GM12873 (cell line): ENCODE results near the gene CDS2.

ENCODE experiments used
- TF ChIP-seq, protein P1 (sequence below): IDR thresholded peaks from 2 replicates; pipeline ENCODE4 v1.5.1; 2012; ENCODE audit warnings: low read depth, mild to moderate bottlenecking, moderate library complexity, low read length, control low read depth; ENCODE audit not compliant: insufficient read depth; ENCODE audit errors: missing control alignments

Gene CDS2

DNA sequence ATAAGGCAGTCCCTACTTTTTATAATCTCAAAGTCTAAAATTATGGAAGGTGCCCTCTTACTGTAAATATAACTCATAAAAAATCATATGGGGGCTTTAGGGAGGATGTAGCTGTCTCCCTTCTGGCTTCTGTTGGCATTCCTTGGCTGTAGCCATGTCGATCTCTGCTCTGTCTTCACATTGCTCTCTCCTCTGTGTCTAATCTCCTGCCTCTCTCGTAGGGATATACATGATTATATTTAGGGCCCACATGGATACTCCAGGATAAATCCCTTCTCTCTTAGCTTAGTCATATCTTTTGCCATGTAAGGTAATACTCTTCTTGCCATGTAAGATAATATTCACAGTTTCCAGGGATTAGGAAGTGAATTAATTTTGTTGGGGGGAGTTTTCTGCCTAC lies 28.6 kb downstream of the CDS2 start:
- TF ChIP-seq, protein P1, sequence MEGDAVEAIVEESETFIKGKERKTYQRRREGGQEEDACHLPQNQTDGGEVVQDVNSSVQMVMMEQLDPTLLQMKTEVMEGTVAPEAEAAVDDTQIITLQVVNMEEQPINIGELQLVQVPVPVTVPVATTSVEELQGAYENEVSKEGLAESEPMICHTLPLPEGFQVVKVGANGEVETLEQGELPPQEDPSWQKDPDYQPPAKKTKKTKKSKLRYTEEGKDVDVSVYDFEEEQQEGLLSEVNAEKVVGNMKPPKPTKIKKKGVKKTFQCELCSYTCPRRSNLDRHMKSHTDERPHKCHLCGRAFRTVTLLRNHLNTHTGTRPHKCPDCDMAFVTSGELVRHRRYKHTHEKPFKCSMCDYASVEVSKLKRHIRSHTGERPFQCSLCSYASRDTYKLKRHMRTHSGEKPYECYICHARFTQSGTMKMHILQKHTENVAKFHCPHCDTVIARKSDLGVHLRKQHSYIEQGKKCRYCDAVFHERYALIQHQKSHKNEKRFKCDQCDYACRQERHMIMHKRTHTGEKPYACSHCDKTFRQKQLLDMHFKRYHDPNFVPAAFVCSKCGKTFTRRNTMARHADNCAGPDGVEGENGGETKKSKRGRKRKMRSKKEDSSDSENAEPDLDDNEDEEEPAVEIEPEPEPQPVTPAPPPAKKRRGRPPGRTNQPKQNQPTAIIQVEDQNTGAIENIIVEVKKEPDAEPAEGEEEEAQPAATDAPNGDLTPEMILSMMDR: no peak

DNA sequence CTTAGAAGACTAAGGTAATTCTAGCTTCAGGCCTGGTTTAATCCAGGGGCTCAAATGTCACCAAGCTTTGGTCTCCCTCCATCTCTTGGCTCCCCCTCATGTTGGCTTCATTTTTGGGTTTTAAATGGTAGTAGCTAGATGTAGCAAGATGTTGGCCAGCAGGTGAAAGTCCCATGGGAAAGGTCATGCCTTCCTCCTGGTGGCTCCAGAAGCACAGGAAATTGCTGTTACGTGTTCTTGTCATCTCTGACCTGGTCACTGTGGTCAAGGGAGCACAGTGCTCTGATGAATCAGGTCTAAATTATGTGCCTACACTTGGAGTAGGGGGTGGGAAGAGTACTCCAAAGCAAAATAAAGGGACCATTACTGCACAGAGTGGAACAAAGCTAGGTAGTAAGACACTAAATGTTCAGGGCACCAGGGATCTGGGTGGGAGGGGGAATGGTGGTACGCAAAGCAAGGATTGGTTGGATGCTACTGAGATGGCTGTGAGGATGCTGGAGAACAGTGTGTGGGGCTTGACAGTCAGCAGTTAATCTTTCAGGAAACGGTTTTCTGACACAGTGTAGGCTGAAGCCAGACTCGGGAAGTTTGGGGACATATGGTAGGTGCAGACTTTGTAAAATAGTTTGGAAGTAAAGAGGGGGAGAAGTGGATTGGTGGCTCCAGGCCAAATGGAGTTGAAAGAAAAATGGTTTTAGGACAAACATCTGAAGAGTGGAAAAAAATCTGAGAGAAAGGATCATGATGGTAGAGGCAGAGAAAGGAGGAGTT lies 30.1 kb downstream of the CDS2 start:
- TF ChIP-seq, protein P1: no peak

DNA sequence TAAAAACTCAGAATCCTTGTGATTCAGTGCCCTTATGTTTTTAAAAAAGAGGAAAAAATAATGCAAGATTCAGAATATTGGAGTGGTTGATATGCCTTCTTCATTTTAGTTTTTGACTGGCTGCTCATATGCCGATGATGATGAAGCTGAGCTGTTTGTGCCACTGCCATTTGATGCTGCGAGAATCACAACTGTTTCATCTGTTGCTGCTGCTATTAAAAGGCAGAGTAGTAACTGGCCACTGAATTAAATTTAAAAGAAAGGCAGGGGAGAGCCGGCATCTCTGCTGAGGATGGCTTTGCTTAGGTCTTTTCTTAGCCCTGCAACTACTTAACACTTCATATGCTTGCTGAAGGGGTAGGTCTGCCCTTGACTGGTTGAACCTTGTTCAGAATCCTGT lies 33.1 kb downstream of the CDS2 start:
- TF ChIP-seq, protein P1: no peak

DNA sequence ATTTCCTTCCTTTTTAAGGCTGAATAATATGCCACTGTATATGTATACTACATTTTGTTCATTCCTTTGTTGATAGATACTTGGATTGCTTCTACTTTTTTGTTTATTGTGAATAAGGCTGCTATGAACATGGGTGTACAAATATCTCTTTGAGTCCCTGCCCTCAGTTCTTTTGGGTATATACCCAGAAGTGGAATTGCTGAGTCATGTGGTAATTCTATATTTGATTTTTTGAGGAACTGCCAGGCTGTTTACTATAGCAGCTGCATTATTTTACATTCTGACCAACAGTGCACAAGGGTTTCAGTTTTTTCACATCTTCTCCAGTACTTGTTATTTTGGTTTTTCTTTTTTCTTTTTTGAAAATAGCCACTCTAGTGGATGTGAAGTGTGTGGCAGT lies 34.1 kb downstream of the CDS2 start:
- TF ChIP-seq, protein P1: no peak

DNA sequence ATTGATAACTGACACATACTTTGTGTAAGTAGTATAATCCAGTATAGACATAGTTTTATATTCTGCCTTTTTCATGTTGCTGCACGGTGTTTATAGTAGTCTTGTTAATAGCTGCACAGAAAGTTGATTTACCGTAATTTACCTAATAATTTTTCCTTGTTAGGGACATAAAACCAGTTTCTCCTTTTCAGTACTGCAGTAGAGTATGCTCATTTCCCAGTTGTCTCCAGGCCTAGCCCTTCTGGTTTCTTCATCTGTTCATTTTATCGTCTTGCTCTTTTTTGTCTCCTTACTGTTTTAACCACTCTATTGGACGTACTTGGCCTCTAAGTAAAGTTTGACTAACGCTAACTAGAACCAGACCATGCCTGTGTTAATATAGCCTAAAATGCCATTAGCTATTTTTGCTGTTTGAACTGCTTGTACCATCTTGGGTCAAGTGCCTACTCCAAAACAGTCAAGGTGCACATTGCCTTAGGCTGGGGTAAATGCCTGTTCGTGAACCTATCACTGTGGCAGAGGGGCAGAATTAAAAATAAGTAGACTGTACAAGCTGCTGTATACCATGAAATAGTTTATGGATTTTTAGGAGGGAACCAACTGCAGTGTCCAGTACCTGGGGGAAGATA lies 34.8 kb downstream of the CDS2 start:
- TF ChIP-seq, protein P1: no peak

DNA sequence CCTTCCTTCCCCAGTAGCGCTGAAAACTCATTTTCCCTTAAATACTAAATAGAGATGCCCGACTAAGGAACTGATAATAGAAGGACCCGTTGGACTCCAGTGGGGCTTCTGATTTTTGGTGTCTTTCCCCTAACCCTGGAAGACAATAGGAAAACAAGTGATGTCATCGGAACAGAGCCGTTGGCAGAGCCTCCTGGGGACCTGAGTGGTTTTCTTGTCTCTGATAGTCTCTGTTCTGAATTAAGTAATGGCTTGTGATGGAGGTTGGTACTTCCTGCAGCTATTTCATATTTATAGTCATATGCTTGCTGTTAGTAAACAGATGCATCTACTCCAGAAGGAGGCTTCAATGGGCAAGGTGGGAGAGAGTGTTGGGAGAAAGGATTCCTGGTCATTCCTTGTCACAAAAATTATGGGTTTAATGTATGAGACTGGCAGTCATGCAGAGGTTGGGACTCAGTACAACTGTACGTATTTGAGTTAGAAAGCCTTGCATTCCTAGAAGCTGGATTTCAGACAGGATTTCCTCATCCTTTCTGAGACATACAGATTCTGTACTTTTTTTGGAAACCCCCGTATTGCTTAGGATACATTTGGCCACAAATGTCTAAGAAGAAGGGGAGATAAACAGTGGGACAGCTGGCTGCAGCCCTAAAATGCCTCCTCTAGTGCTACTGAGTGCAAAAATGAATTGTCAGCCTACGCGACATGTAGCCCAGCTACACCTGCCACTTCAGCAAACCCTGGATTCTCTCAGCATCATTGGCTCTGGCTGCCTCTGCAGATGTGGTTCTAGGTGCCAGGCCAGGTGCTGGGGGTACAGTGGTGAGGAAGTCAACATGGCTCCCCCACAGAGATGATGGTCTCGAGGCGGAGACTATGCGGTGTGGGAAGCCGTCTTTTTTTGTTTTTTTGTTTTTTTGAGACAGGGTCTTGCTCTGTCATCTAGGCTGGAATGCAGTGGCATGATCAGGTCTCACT lies 38.1 kb downstream of the CDS2 start:
- TF ChIP-seq, protein P1: no peak
